DOHH2 (cell line): Measurements from ENCODE around the gene RSF1.
"Not testable (repeated sequence)": the region's sequence is repeated elsewhere in the genome, so short reads cannot be mapped to it uniquely, and the experiment has no call there.

Source experiments
- H3F3A ChIP-seq: fragments of 200-600 bp; sonication (generic), shearing (Covaris generic); 2 replicates; pipeline ENCODE4 v1.6.0; 2016; ENCODE audit warnings: antibody characterized with exemption, mild to moderate bottlenecking; ENCODE audit not compliant: control insufficient read depth, insufficient read depth
- H3K27ac ChIP-seq: fragments of 200-600 bp; sonication (generic); 2 replicates; pipeline ENCODE4 v1.5.1; 2014; ENCODE audit warnings: low read depth, mild to moderate bottlenecking, low read length, moderate library complexity
- H3K27me3 ChIP-seq: fragments of 200-600 bp; sonication (generic); 2 replicates; pipeline ENCODE4 v1.6.1; 2014; ENCODE audit warnings: mild to moderate bottlenecking, low read length, mixed read lengths; ENCODE audit not compliant: control insufficient read depth
- H3K36me3 ChIP-seq: fragments of 200-600 bp; sonication (generic); 2 replicates; pipeline ENCODE4 v1.6.1; 2014; ENCODE audit warnings: mild to moderate bottlenecking, low read length, moderate library complexity, mixed read lengths; ENCODE audit not compliant: control insufficient read depth
- H3K4me1 ChIP-seq: fragments of 200-600 bp; sonication (generic); 2 replicates; pipeline ENCODE4 v1.6.1; 2014; ENCODE audit warnings: mild to moderate bottlenecking, low read length, mixed read lengths; ENCODE audit not compliant: control insufficient read depth
- H3K4me2 ChIP-seq: fragments of 200-600 bp; sonication (generic); 2 replicates; pipeline ENCODE4 v1.6.0; 2014; ENCODE audit warnings: mild to moderate bottlenecking, low read length, moderate library complexity
- H3K4me3 ChIP-seq: fragments of 200-600 bp; sonication (generic); 2 replicates; pipeline ENCODE4 v1.5.1; 2014; ENCODE audit warnings: mild to moderate bottlenecking, low read length, mixed read lengths
- H3K79me2 ChIP-seq: fragments of 200-600 bp; sonication (generic); 2 replicates; pipeline ENCODE4 v1.6.1; 2014; ENCODE audit warnings: mild to moderate bottlenecking, low read length, mixed read lengths; ENCODE audit not compliant: control insufficient read depth
- H3K9me2 ChIP-seq: fragments of 200-600 bp; sonication (generic); replicated peaks from 2 replicates; pipeline ENCODE4 v1.6.1; 2014; ENCODE audit warnings: mild to moderate bottlenecking, low read length, mixed read lengths; ENCODE audit not compliant: control insufficient read depth
- H3K9me3 ChIP-seq: fragments of 200-600 bp; sonication (generic); 2 replicates; pipeline ENCODE4 v1.6.1; 2014; ENCODE audit warnings: antibody characterized with exemption, low read length, mixed read lengths; ENCODE audit not compliant: control insufficient read depth, insufficient read depth
- H4K20me1 ChIP-seq: fragments of 200-600 bp; sonication (generic); 2 replicates; pipeline ENCODE4 v1.6.0; 2014; ENCODE audit warnings: low read depth, mild to moderate bottlenecking, antibody characterized with exemption, low read length, moderate library complexity; ENCODE audit not compliant: control insufficient read depth, insufficient read depth
- EZH2phosphoT487 ChIP-seq: fragments of 200-600 bp; sonication (generic); IDR thresholded peaks from 2 replicates; pipeline ENCODE4 v1.6.1; 2017; ENCODE audit warnings: borderline replicate concordance, mild to moderate bottlenecking, antibody characterized with exemption, low read length, moderate library complexity, mixed read lengths
- TF ChIP-seq, protein P1 (sequence below): fragments of 200-600 bp; sonication (generic); IDR thresholded peaks from one replicate; pipeline ENCODE4 v1.5.1; 2014; ENCODE audit warnings: antibody characterized with exemption, mild to moderate bottlenecking, low read depth, low read length; ENCODE audit not compliant: poor library complexity, severe bottlenecking

The RSF1 gene

DNA sequence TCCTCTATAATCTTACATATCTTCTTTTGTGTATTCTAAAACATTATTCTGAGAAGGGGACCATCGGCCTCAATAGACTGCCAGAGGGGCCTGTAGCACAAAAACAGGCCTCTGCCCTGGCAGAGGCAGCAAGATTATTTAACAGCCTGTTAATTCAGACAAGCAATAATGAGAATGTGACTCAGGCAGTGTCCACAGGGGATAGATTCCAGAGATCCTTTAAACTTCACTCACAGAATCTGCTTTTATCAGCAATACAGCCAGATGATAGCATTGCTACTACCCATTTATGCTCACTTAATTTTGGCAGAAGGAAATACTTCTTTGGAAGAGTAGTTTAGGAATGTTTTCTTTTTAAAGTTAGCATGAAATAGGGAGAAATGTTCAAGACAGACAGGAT is 45.3 kb upstream of the RSF1 start:
- no peaks in the 10 kb centered on the region for H3K9me3 ChIP-seq
- no peak for TF ChIP-seq EZH2phosphoT487
- TF ChIP-seq, protein P1, sequence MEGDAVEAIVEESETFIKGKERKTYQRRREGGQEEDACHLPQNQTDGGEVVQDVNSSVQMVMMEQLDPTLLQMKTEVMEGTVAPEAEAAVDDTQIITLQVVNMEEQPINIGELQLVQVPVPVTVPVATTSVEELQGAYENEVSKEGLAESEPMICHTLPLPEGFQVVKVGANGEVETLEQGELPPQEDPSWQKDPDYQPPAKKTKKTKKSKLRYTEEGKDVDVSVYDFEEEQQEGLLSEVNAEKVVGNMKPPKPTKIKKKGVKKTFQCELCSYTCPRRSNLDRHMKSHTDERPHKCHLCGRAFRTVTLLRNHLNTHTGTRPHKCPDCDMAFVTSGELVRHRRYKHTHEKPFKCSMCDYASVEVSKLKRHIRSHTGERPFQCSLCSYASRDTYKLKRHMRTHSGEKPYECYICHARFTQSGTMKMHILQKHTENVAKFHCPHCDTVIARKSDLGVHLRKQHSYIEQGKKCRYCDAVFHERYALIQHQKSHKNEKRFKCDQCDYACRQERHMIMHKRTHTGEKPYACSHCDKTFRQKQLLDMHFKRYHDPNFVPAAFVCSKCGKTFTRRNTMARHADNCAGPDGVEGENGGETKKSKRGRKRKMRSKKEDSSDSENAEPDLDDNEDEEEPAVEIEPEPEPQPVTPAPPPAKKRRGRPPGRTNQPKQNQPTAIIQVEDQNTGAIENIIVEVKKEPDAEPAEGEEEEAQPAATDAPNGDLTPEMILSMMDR = no peak
- no peaks in the 10 kb centered on the region for H3K9me2 ChIP-seq
- H4K20me1 ChIP-seq = no peaks in the 10 kb centered on the region
- no peaks in the 10 kb centered on the region for H3K27me3 ChIP-seq
- H3K4me1 ChIP-seq = no peaks in the 10 kb centered on the region
- no peaks in the 10 kb centered on the region for H3K79me2 ChIP-seq
- H3K27ac ChIP-seq = no peak overlapping the region
- peaks cover 3% of the 10 kb centered on the region; the same call in 1 of the 2 replicates for H3K36me3 ChIP-seq
- H3F3A ChIP-seq = no peaks in the 10 kb centered on the region
- H3K4me2 ChIP-seq = no peak overlapping the region
- no peak overlapping the region for H3K4me3 ChIP-seq

DNA sequence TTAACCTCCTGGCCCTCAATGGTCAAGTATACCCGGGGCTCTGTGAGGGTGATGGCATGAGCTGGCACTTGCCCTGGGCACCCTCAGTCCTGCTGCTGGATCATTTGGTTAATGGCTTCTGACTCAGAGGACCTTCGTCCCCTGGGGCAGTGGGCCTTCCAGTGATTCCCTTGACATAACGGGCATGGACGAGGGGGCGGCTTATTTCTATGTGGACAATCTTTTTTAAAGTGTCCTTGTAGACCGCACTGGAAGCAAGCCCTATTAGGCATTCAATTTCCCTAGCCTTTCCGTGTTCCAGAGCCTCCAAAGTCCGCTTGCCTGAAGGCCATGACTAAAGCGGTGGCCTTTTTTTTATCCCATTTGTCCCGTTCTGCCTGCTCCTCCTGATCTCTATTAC is 40.9 kb upstream of the RSF1 start:
- not testable (repeated sequence) for H3K9me2 ChIP-seq, H3K4me2 ChIP-seq, H3K4me1 ChIP-seq, H4K20me1 ChIP-seq, H3K79me2 ChIP-seq, H3K9me3 ChIP-seq, H3K4me3 ChIP-seq, H3K36me3 ChIP-seq, H3K27ac ChIP-seq, H3K27me3 ChIP-seq, H3F3A ChIP-seq

DNA sequence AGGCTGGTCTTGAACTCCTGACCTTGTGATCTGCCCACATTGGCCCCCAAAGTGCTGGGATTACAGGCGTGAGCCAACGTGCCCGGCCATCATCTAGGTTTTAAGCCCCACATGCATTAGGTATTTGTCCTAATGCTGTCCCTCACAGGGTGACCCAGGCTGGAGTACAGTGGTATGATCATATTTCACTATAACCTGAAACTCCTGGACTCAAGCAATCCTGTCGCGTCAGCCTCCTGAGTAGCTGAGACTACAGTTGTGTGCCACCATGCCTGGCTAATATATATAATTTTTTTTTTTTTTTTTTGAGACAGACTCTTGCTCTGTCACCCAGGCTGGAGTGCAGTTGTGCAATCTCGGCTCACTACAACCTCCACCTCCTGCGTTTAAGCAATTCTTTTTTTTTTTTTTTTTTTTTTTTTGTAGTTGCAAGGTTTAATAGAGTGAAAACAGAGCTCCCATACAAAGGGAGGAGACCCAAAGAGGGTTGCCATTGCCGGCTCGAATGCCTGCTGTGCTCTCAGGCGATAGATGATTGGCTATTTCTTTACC is 37.5 kb upstream of the RSF1 start:
- not testable (repeated sequence) for H3K27ac ChIP-seq, H3K4me3 ChIP-seq, H3F3A ChIP-seq, H3K36me3 ChIP-seq, H3K27me3 ChIP-seq, H3K4me1 ChIP-seq, H3K9me2 ChIP-seq, H3K79me2 ChIP-seq, H3K4me2 ChIP-seq, H4K20me1 ChIP-seq
- H3K9me3 ChIP-seq = peaks cover 20% of the 10 kb centered on the region

DNA sequence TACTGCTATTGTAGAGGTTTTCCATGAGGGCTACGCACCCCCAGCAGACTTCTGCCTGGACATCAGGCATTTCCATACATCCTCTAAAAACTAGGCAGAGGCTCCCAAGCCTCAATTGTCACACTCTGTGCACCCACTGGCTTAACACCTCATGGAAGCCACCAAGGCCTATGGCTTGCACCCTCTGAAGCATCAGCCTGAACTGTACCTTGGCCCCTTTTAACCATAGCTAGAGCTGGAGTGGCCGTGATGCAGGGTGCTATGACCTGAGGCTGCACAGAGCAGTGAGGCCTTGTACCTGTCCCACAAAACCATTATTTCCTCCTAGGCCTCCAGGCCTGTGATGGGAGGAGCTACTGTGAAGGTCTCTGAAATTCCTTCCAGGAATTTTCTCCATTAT is 34.3 kb upstream of the RSF1 start:
- H3K79me2 ChIP-seq = no peaks in the 10 kb centered on the region
- H3K9me2 ChIP-seq = no peaks in the 10 kb centered on the region
- H3K27ac ChIP-seq = no peak overlapping the region
- peaks cover 20% of the 10 kb centered on the region for H3K9me3 ChIP-seq
- H3K4me3 ChIP-seq = no peak overlapping the region
- TF ChIP-seq, protein P1 = no peak
- TF ChIP-seq EZH2phosphoT487 = no peak
- H3K36me3 ChIP-seq = no peaks in the 10 kb centered on the region; the same call in 1 of the 2 replicates
- no peak overlapping the region for H3K4me2 ChIP-seq
- no peaks in the 10 kb centered on the region for H3F3A ChIP-seq
- no peaks in the 10 kb centered on the region for H3K4me1 ChIP-seq
- H3K27me3 ChIP-seq = no peaks in the 10 kb centered on the region
- H4K20me1 ChIP-seq = no peaks in the 10 kb centered on the region
